WTC11 (cell line): ENCODE data around the gene ANTXR1.

Experiments
- MLX ChIP-seq: sonication (generic); formaldehyde crosslinking; IDR thresholded peaks from 2 replicates; pipeline ENCODE4 v1.8.1; 2023; ENCODE audit warnings: mild to moderate bottlenecking, missing genetic modification reagents, moderate library complexity
- SMAD4 ChIP-seq: sonication (generic); formaldehyde crosslinking; IDR thresholded peaks from 2 replicates; pipeline ENCODE4 v1.8.0; 2022; ENCODE audit warnings: mild to moderate bottlenecking, missing genetic modification reagents

GRCh38 chr2:69167469-69167822 is 154.5 kb downstream of the ANTXR1 start:
- no peak for TF ChIP-seq MLX (CRISPR knock-in tag)
- no peak for TF ChIP-seq SMAD4 (CRISPR knock-in tag)
